ENCODE results near the gene PCSK9.

The PCSK9 gene

GRCh38 chr1:55039342-55040082 is at the start of gene PCSK9:
TSS of gene PCSK9 (plus strand) at chr1:55039548. CDS start at chr1:55039838, 290 bp downstream.
- no peak for DNase-seq (ENCODE audit: low read depth in 3 of 3)

DNA sequence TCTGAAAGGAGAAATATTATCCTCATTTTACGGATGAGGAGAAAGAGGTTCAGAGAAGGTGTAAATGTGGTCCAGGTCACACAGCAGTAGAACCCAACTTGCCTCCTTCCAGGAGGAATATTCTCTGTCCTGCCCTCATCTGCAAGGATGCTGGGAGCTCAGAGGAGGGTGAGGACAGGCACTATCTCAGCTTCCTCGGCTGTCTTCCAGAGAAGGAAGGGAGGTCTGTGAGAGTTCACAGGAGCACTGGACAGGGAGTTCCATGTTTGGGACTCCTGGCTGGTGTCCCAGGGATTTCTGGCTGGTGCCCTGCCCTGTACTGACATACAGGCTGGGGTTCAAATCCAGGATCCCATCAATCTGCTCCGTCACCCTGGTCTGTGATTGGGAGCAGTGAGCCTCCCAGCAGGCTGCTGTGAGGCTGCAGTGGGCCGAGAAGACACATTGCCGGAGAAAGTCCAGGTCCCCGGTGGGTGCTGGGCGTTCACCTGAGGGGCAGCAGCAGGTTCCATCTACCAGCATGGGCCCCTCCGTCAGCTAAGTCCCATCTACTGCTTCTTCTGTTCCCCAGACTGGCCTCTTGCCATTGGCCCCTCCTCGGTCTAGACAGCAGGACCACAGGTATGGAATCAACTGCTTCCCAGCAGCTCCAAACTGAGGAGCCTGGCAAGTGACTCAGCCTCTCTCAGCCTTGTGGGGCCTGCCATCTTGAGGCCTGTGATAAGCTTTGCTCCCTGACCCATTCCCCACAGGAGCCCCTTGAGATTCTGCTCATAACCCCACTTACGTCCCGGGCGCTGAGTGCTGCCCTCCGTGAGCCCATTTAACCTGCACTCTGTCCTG is 49.2 kb upstream of the PCSK9 start:
- DNase-seq (ENCODE audit: low read depth in 3 of 3) = no peak

DNA sequence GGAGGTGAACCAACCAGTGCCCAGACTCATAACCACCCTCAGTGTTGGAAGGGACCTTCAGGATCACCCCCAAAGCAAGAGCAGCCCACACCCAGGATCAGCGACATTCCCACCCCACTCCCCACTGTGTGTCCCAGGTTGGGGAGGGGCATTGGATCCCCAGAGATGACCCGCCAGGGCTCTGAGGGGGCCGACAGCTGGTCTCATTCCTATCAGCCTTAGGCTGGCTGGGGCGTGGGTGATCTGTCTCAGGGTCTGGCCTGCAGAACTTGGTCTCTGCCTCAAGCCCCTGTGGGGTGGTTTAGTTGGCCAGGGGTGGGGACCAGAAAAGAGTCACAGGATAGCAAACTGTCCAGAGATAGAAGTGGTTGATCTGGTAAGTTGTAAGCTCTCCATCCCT is 48.4 kb upstream of the PCSK9 start:
- no peak for DNase-seq (ENCODE audit: low read depth in 3 of 3)

DNA sequence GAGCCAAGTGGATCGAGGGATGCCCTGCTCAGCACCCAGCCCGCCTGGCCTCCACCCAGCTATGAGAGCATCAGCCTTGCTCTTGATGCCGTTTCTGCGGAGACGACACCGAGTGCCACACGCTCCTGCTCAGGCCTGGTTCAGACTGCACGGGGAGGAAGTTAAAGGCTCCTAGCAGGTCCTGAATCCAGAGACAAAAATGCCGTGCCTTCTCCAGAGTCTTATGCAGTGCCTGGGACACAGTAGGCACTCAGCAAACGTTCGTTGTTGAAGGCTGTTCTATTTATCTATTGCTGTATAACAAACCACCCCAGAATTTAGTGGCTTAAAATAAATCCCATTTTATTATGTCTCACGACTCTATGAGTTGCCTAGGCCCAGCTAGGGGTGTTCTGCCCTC is 47.4 kb upstream of the PCSK9 start:
- DNase-seq (ENCODE audit: low read depth in 3 of 3) = no peak

DNA sequence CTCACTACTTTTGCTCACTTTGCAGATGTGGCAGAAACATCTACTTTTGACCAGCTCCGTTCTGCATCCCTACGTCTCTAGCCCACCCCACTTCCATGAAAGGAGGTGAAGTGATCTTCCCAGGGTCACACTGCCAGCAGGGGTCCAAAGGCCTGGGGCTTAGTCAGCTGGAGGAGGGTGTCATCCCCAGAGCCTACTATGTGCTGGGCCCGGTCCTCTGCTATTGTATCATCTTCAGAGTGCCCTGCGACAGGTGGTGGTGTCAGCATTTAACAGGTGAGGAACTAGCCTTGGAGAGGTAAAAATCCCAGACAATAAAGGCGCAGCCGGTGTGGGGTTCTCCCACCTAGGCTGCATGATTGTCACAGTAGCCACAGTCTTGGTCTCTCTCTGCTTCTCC is 46.2 kb upstream of the PCSK9 start:
- DNase-seq (ENCODE audit: low read depth in 3 of 3) = no peak

DNA sequence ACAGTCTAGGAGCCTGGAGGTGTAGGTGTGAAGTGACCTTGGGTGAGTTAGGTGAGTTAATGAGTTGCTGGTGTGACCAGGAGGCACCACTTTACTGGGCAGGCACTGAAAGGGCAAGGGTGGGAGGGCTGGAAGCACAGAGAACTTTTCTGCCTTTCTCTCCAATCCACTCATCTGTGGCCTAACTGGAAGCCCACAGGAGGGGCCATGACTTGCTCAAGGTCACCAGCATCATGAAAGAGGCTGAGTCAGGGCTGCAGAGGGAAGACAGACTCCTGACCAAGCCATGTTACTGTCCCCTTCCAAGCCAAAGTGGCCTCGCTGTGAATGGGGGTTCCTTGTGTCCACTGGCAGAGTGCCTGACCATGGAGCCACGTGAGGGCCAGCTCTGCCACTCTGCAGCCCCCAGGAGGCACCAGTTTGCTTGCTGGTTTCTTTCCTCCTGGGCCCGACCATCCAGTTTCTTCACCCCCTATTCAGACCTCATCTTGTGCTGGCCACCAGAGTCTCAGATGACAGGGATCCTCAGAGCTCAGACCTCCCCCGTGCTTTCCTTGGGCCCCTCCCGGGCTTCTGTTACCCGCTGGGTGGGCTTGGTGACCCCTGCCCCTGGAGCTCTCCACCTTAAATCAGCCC is 44.9 kb upstream of the PCSK9 start:
- no peak for DNase-seq (ENCODE audit: low read depth in 3 of 3)

GRCh38 chr1:54995013-54995760 is 44.2 kb upstream of the PCSK9 start:
- no peak for DNase-seq (ENCODE audit: low read depth in 3 of 3)

GRCh38 chr1:54995835-54996234 is 43.5 kb upstream of the PCSK9 start:
- DNase-seq (ENCODE audit: low read depth in 3 of 3) = peak in 1 of 3 experiments; percentile 13

DNA sequence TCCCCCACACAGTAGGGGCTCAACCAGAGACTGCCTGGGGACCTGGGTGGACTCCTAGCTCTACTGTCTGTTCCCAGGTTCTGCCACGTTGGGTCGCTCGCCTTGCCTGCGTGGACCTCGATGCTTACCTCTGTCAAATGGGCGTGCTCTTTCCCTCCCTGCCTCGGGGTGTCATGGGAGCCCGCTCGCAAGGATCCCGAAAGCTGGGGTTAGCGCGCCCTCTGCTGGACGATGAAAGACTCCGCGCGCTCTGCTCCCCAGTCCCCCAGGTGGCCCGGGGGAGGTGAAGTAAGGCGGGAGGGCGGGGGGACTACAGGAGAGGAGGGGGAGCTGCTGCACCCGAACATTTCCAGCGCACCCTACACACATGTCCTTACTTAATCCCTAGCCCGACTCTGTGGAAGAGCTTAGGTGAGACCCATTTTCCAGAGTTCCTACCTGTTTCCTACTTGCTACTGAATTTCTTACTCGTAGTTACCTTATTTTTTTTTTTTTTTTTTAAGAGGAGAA is 42.9 kb upstream of the PCSK9 start:
- peak; percentile 50 to 56 (median 54) for DNase-seq (ENCODE audit: low read depth in 3 of 3)

DNA sequence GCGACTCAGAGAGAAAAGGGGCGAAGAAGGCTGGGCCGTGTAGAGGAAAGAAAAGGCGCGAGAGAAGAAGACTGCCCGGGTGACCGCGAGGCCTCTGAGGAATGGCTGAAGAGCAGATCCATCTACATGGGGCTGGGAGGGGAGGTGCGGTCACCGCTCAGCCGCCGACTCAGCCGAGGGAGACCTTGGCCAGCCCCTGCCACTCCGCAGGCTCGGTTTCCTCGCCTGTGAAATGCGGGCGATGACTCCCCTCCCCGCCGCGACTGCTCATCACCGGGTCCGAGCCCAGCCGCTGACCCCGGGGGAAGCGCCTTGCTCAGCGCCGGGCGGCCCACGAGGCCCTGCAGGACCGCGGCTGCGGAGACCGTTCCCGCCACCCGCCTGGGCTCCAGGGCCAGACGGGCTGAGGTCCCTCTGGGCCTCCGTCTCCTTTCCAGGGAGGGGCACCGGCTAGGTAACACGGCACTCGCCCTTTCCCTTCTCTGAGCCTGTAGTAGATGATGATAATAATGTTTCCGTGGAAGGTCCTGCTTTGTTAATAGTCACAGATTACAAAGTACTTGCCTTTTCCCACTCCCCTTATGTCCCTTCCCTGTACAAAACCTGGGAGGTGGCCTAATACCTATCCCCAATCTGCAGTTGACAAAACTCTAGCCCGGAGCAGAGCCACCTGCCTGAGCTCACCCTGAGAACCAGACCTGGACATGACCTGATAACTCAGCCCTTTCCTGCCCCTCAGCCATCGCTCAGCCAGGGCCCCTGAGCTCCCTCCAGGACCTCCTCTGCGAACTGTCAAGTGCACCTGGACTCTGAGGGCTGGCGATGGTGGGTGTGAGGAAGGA is 42.3 kb upstream of the PCSK9 start:
- no peak for DNase-seq (ENCODE audit: low read depth in 3 of 3)

- no peak for DNase-seq (ENCODE audit: low read depth in 3 of 3)
Measured at GRCh38 chr1:54997711-54997986, 41.7 kb upstream of the PCSK9 start.

DNA sequence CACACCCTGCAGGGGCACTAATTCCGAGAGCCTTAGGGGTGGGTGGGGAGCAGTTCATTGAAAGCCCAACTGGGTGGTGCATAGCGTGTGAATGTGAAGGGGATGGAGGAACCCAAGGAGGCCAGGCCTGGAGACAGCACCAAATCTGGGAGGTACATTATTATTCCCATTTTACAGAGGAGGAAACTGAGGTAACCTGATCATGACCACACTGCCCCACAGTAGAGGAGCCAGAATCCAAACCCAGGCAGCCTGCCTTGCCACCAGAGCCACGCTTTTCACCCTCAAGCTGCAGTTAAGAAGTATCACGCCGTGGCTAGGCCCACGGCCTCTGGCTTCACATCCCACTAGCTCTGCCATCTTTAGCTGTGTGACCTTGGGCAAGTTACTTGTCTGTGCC is 41.2 kb upstream of the PCSK9 start:
- no peak for DNase-seq (ENCODE audit: low read depth in 3 of 3)

GRCh38 chr1:54998677-54999076 is 40.7 kb upstream of the PCSK9 start, which contains the start of gene BSND:
TSS of gene BSND (plus strand) at chr1:54998933. CDS start at chr1:54999187, 254 bp downstream.
- DNase-seq (ENCODE audit: low read depth in 3 of 3) = no peak

DNA sequence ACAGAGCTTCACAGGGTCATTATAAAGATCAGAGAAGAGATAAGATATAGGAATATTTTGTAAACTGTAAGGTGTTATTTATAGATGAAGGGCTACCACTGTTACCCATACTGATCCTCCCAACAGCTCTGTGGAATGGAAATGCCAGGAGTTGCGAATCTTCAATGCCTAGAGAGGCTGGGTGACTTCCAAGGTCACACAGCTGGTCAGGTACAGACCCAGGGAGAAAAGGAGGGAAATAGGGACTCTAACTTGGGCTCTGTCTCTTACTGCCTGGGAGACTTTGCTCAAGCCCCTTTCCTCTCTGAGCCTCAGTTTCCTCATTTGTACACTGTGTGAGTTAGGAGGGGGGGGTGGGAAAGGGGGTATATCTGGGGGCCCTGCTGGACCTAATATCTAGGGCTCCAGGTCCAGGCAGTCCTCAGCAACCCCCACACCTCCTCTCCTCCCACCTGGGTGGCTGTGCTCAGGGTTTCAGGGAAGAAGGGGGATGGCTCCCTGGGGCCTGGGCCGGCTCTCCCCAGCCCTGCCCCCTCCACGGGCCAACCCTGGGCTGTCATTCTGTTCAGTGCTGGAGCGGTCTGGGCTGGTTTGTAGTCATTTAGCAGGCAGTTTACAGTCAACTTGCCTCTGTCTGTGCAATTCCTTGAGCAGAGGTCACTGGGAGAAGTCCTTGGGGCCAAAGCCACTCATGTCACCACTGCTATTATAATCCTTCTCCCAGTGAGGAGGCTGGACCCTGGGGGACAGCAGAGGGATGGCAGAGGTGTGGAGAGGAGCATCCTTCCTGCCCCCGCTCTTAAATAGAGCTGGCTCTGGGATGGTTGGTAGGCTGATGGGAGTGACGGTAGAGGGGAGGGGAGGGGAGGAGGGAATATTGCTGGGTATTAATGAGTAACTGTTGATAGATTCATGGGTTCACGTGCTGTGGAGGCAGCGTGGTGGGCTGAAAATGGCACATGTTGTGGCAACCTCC is 39.0 kb upstream of the PCSK9 start:
- no peak for DNase-seq (ENCODE audit: low read depth in 3 of 3)

DNA sequence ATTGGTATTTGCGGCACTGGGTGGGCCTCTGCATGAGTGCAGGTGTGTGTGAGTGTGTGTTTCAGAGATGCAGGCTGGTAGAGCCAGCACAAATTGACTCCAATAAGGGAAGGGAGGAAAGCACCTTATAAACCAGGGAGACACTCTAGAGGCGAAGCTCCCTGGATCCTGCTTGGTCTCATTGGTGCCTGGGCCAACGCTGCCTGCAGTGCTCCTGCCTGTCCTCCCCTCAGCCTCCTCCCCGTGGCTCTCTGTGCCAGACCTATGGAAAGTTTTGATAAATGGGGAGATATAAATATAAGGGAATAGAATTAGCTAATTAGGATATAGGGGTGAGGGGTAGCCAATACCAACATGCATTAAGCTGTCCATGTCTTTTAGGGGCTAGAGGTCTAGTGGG is 38.0 kb upstream of the PCSK9 start:
- DNase-seq (ENCODE audit: low read depth in 3 of 3) = no peak

DNA sequence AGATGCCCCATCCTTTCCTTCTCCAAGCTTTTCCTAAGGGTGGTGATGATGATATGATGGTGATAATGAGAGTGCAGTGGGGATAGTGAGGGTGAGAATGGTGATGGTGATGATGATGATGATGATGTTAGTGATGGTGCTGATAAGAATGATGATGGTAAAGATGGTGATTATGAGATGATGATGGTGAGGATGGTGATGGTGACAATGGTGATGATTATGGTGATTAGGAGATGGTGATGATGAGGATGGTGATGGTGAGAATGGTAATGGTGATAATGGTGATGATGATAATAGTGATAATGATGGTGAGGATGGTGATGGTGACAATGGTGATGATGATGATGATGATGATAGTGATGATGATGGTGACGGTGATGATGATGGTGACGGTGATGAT is 36.7 kb upstream of the PCSK9 start:
- DNase-seq (ENCODE audit: low read depth in 3 of 3) = no peak

- no peak for DNase-seq (ENCODE audit: low read depth in 3 of 3)
Measured at GRCh38 chr1:55005351-55006140, 33.8 kb upstream of the PCSK9 start.

DNA sequence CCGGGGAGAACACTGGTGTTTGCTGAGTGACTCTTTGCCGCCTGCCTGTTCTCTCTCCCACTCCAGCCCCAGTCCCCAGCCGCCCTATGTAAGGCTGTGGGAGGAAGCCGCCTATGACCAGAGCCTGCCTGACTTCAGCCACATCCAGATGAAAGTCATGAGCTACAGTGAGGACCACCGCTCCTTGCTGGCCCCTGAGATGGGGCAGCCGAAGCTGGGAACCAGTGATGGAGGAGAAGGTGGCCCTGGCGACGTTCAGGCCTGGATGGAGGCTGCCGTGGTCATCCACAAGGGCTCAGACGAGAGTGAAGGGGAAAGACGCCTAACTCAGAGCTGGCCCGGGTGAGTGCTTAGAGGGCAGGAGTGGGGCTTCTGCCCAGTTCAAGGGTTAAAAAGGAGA is 32.4 kb upstream of the PCSK9 start:
- no peak for DNase-seq (ENCODE audit: low read depth in 3 of 3)

GRCh38 chr1:55007625-55008024 is 31.7 kb upstream of the PCSK9 start:
- no peak for DNase-seq (ENCODE audit: low read depth in 3 of 3)

Measured in stimulated activated CD4-positive, alpha-beta T cell treated with anti-CD3 and anti-CD28 coated beads, TNF-alpha, amount 100 ng/mL, for 4 hours (primary cell).